GM18907 (cell line): ENCODE measurements around the gene TRDMT1.

Experiments used
- ATAC-seq: cut with Tn5 transposase; IDR thresholded peaks from one replicate; pipeline ENCODE4 v1.9.1; 2021; ENCODE audit warnings: mild to moderate bottlenecking, moderate library complexity; ENCODE audit not compliant: unreplicated experiment

The TRDMT1 gene

DNA sequence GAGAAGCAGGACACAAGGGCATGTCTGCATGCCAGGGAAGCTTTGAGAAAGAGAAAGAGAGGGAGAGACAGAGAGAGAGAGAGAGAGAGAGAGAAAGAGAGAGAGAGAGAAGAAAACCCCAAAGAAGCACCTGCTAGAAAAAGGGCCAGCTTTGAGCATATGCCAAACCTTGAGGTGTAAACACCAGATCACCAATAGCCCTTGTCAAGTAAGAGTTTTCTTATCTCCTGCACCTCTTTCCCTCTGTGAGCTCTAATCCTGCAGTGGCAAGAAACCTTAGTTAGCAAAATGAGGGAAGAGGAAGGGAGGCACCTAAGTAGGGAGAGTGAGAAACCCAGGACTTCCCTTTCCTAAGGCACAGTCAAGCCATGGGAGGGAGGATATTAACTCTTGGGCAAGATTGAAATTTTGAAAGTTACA is 11.3 kb upstream of the TRDMT1 start:
- ATAC-seq: no peak

DNA sequence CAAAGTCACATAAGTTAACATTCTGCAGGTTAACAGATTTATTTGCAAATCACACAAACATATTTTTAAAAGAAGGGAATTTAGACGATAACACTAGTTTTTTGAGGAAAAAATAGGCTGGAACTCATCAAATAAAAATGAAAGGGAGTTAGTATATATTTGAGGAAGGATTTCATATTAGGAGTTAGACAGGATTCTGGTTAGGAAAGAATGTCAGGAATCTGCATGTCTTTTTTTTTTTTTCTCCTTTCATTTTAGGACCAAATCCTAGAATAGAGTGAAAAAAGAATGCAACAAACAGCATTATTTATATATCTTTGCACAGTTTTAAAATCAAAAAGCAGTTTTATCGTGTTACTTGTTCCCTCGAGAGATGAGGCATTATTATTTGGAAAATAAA is 8.9 kb upstream of the TRDMT1 start:
- no peak for ATAC-seq

DNA sequence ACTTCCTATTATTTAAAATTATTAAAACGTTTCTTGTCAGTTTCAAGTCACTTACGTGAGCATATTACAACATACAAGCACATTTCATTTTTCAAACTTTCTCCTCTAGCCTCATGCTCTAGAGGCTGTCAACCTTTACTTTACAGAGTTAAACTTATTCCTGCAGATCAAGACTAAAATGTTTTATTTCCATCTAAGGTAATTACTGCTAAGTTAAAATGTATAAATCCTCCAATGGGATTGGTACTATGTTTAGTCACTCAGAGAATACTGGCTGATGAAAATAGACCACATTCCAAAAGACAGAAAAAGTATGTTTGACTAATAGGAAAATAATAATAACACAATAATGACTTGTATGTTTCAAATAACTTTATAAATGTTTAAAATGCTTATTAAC is 8.4 kb upstream of the TRDMT1 start:
- ATAC-seq: no peak

DNA sequence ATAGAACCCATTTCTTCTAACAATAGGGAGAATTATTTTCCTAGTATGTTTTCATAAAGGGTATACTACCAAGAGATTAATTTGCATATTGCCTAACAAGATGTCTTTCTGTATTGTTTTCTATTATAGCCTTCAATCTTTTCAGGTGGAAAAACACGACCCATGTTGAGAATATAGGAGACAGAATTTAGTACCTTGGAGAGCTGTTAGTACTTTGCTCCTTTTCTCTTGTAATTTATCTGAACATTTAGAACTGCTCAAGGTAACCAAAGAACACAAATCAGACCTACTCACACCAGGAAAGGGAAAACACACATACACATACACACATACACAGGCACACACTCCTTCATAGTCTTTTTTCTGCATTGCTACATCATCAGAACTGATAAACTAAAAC is 7.8 kb upstream of the TRDMT1 start:
- no peak for ATAC-seq

DNA sequence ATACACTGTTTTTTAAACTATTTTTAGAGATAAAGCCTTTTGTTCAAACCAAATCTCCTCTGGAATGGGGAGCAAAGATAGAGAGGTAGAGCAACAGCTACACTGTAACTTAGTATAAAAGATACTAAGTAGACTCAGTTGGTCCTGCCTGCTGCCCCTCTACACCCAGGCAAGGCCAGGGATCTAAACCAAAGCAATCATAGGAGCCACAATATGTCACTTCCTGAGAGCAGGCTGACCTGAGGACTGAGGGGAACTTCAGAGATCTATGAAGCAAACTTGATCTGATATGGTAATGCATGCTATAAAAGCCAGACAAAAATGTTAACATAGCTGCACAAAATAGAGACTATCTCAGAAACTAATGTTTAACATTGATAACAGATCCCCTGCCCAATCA is 7.0 kb upstream of the TRDMT1 start:
- ATAC-seq: no peak

DNA sequence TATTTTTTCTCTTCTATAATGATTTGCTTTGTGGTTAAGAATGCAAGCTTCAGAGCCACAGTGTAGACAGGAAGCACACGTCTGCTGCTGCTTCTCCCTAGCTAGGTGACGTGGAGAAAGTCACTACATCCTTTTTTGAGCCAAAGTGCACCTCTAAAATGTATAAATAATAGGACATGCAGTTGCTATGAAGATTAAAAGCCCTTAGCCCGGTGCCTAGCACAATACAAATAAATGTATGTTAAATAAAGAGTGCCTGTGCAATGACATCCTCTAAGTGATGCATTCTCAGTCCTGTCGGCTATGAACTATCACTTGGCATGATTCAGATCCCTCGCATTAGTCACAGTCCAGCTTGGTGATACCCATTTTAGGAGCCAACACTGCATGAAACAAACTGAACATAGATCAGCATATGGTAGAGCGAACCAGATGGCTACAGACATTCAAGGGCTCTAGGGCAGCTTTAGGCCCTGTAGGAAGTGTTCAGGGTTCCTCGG is 4.8 kb upstream of the TRDMT1 start:
- ATAC-seq: peak; percentile 76

DNA sequence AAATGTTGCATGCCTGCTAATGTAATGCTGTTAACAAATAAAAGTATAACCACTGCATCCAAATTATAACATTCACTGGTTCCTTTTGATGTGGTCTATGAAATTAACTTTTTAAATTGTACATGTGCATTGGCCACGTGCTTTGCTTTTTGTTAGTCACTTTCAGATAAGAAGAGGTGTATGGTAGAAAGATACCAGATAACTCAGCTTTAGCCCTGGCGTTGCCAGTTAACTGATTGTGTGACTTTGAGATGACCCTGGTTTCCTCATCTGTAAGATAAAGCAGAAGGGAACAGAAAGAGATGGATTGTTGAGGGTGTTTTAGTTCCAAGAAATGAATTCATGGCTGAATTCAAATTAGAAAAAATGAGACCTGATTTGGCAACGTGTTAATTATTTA is 1.9 kb upstream of the TRDMT1 start:
- ATAC-seq: no peak

DNA sequence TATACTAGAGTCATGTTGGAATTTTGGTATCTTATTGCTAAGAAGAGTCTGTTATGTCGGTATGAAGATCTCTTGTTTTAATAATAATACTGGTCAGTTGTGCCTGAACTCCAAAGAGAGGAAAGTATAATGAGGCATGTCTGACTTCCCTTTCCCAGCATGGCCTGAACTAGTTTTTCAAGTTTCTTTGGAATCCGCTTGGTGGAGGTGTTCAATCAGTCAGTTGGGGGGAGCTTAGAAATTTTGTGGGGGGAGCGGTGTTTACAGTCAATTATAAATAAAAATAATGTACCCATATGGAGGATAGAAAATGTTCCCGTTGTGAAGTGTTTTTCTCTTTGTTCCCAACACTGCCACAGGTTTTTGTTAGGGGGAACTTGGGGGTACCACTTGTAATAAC is 1.5 kb upstream of the TRDMT1 start:
- ATAC-seq: no peak

DNA sequence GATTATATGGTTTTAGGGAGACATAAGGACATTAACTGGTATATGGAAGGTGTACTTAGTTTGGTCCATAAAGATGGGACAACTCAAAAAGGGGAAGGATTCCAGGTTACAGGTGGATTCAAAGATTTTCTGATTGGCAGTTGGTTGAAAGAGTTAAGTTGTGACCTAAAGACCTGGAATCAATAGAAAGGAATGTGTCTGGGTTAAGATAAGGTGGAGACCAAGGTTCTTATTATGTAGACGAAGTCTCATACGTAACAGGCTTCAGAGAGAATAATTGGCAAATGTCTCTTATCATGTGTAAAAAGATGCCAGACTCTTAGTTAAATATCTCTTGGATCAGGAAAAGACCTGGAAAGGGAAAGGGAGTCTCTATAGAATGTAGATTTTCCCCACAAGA is 1.0 kb upstream of the TRDMT1 start:
- ATAC-seq: no peak

DNA sequence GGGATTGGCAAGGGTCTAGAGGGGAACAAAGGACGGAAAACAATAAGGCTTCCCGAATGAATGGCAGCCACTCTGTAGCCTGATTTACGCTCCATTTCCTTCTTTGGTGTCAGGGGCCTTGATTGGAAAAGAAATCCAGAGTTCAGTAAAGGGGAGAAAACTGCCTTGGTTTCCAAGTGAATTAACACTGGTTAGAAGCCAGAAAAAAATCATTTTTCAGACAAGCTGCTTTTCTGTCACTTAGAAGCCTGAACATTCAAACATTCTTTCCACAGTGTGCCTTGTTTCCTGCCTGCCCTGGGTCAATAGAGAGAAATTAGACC is 283 bp upstream of the TRDMT1 start:
- no peak for ATAC-seq

DNA sequence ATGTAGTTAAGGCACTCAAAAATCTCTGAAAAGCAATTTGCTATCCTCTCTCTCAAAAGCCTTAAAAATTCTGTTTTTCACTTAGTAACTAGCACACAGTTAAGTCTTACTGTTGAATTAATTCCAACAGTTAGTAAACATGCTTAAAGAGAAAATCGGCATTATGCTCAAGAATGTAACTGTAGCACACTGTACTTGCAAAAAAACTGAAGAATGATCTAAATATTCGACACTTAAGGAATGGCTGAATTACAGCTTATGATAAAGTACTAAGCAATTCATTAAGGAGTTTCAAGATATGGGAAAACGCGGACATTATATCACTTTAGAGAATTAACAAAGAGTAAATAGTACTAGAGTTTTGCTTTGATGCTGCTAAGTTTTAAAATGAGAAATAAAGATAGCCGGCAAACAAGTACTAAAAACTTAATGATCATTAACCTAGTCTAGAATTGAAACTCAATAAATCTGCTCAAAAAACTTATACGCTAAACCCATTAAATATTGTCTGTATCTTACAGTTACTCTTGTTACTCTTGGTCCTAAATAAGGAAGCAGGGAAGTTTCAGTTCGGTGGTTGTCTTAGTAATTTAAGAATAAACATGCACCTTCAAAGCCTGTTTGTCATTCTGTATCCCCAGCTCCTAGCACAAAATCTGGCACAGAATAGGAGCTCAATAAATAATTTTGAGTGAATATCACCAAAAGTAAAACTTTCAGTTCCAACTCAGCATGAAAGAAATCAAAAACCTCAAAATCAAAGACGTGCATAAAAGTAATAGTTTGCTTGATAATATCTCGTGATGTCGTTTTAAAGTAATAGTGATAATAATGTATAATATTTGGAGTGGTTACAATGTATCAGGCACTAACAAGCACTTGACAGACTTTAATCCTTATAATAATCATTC is 1.2 kb downstream of the TRDMT1 start:
- no peak for ATAC-seq

DNA sequence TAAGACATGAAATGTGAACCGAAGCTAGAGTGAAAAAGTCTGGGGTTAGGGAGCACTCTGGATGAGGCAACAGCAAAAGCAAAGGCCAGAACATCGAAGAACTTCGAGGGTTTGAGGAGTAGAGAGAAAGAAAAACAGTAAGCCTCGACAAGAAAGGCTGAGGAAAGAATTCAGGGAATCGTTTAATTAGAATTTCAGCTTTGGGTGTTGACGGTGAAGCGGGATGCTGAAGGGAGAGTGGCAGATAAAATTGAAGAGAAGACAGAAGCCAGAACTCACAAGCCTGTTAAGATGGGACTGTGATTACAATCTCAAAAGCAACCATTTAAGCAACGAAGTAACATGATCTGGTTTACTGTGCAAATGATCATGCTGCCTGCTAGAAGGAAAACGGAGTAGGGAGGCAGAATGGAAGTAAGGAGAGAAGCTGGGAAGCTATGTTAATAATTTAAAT is 2.1 kb downstream of the TRDMT1 start:
- ATAC-seq: no peak

DNA sequence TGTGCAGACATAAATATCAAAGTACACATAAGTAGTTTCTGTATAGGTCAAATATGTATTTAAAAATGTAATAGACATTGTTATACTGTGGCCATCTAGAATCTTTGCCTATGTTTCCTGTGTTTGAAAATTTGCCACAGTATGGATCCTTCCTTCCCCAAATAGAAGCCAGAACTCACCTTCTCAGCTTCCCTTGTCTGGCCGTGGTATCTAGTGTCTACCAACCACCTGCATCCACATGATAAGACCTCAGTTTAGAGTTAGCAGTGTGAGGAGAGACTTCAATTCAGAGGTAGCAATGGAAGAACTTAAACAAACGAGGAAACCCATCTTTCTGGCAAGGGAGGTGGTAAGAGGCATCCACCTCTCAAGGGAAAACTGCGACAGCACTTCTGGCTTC is 4.9 kb downstream of the TRDMT1 start:
- ATAC-seq: no peak

DNA sequence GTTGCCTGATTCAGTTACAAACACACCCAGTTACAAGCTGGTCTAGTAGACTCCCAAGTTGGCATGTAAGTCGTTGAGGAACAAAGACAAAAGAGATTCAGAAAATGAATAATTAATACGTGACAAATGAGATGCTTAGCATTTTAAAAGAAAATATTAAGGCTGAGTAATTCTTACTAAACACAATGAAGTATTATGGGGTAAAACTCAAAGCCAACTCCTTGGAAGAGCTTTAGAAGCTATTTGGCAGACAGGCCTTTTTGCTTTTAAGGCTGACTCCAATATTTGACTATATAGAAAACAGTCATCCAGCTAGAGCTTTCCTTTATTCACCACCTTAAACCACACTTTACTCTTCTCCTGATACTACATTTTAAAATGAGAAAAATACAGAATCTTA is 5.4 kb downstream of the TRDMT1 start:
- no peak for ATAC-seq

DNA sequence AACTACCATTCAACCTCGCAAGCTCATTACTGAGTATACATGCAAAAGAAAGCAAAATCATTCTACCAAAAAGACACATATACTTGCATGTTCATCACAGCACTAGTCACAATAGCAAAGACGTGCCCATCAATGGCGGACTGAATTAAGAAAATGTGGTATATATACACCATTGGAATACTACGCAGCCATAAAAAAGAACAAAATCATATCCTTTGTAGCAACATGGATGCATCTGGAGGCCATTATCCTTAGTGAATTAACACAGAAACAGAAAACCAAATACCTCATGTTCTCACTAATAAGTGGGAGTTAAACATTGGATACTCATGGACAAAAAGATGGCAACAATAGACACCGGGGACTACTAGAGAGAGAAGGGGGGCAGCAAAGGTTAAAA is 6.4 kb downstream of the TRDMT1 start:
- no peak for ATAC-seq

DNA sequence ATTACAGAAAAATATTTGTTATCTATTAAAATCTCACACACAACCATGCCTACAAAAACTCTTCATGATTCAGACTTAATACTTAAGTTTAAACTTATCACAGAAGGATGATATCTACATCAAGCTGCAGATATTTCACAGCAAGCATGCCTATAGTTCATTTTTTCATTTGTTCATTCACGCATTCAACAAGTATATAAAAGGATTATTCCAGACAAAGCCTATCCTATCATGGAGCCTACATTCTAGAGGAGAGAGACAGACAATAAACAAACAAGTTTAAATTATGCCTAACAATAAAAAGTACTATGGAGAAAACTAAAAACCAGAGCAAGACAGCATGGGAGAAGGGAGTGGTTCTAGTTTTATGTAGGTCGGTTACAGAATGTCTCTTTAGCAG is 10.9 kb downstream of the TRDMT1 start:
- no peak for ATAC-seq

DNA sequence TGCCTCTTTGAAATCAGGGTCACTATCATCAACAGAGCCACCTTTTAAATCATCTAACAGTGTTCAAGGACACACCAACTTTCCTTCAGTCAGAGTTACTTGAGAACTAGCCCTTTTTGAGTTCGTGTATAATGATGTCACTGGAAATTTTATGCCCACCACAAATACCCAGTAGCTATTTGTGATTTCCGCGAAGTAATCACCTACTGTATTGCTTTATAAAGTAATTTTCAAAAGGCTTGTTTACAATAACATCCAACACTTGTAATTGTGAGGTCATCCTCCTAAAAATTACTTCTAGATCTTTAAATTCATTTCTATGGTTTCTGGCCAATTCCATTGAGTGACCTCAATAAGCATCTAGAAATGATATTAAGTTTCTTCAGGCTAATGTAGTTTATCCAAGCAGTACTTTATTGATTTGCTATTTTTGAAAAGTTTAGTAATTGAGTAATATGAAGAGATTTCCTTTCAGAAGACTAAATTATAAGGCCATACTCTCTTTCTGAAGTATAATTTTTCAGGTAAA is 12.8 kb downstream of the TRDMT1 start:
- ATAC-seq: no peak

DNA sequence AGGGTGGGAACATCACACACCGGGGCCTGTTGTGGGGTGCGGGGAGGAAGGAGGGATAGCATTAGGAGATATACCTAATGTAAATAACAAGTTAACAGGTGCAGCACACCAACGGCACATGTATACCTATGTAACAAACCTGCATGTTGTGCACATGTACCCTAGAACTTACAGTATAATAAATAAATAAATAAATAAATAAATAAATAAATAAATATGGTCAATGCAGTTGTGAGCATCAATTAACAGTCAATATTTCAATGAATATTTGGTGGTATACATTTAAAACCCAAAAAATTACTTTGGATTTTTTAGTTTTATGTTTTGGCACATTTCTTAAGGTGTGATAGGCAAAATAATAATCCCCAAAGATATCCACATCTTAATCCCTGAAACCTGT is 15.6 kb downstream of the TRDMT1 start:
- ATAC-seq: no peak

DNA sequence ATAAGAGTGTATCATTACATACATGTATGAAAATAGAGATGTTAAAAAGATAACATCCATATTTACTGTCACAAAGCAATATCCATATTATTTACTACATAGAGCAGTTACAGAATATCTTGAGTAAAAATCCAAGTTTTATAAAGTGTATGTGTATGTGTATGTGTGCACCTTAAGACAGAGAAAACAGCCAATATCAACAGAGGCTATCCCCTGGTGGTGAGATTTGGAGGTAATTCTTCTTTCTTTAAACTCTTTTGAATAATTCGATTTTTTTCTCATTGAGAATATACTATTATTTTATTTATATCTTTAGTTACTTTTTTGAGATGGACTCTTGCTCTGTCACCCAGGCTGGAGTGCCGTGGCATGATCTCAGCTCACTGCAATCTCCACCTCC is 18.4 kb downstream of the TRDMT1 start:
- no peak for ATAC-seq

DNA sequence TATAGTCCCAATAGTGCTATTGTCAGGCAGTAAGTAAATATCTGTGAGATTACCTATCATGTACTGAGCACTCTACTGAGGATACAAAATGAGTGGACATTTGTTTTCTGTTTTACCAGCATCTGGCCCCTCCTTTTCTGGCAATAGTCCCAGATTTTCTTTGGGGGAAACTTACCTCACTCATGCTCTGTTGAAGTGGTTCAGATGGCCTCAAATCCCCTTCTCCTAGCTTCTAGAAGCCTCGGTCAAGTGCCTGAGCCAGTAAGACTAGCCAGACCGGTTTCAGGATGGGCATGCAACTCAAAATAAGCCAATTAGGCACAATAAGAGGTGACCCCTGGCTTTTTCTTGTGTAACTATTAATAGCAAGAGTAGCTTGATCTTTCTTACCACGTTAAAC is 19.7 kb downstream of the TRDMT1 start:
- no peak for ATAC-seq

DNA sequence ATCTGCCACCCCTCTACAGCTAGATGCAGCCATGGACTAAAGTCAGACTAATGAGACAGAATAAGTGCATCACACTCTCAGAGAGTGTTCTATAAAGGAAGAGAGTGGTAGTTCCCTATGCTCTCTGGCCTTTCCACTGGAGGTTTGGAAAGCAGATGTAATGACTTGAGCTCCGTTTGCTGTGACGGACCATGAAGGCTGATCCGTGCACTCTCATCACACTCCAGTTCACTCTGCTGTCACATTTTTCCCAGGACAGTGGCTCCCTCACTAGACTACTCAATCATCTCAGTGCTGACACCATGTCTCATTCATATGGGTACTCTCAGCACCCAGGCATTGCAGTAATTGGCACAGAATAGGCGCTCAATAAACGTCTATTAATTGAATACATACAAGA is 20.4 kb downstream of the TRDMT1 start:
- ATAC-seq: no peak

DNA sequence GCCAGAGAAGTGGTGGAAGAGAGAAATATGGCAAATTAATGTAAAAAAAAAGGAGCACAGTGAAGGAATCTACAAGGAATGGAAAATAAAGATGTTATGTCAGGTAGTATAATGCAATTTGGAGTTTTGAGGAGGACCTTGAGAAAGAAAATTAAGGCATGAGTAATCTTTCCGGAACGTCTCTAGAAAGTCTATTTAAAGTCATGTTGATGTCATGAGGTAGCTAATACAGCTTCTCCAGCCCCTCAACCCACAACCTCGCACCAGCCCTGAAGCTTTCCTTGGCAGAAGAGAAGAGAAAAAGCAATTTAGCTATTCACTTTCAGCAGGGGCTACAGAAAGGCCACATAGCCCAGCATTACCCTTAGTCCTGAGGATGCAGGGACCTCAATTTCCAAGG is 22.5 kb downstream of the TRDMT1 start:
- no peak for ATAC-seq

DNA sequence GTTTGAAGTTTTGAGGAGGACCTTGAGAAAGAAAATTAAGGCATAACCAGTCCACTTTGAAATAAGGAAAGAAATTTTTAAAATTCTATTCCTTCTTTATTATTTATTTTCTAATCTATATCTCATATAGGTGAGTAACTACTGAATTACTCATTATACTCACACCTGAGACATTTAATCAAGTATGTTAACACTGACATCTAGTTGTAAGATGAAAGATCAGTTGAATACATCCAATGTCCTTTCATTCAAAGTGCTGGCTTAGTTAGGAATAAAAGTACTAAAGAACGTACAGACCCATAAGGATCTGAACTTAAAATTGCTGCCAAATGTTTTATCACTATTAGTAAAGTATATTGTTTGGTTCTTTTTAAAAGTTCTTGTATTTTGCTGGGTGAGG is 23.5 kb downstream of the TRDMT1 start:
- no peak for ATAC-seq
